BLaER1 treated with 17β-estradiol and CSF1 and Interleukin-3, amounts not matched to agents 10 nM and 100 nM (cell line): ENCODE results near the gene CDHR5.
A peak's percentile ranks its signal among the peaks of the same experiment; 100 is the strongest.

Source experiments
- H3K27ac ChIP-seq, 11 experiments: shearing (Covaris generic); formaldehyde crosslinking; 2 replicates each; pipeline ENCODE4 v1.8.1; 2022
- H3K27me3 ChIP-seq, 11 experiments: shearing (Covaris generic); formaldehyde crosslinking; 2 replicates each; pipeline ENCODE4 v1.8.1; 2022
- H3K36me3 ChIP-seq, 11 experiments: shearing (Covaris generic); formaldehyde crosslinking; 2 replicates each; pipeline ENCODE4 v1.8.1; 2022
- H3K4me1 ChIP-seq, 10 experiments: shearing (Covaris generic); formaldehyde crosslinking; 2 replicates each; pipeline ENCODE4 v1.8.1; 2022
- H3K4me2 ChIP-seq, 11 experiments: shearing (Covaris generic); formaldehyde crosslinking; 2 replicates each; pipeline ENCODE4 v1.8.1; 2022
- H3K4me3 ChIP-seq, 10 experiments: shearing (Covaris generic); formaldehyde crosslinking; 2 replicates each; pipeline ENCODE4 v1.8.1; 2022
- H3K9ac ChIP-seq, 11 experiments: shearing (Covaris generic); formaldehyde crosslinking; 2 replicates each; pipeline ENCODE4 v1.8.1; 2022
- H3K9me3 ChIP-seq, 11 experiments: shearing (Covaris generic); formaldehyde crosslinking; replicated peaks in 1 of 11; 2 replicates each; pipeline ENCODE4 v1.8.1; 2022
- H4K20me1 ChIP-seq, 11 experiments: shearing (Covaris generic); formaldehyde crosslinking; 2 replicates each; pipeline ENCODE4 v1.8.1; 2022
- Cebpa-rat ChIP-seq, 11 experiments: shearing (Covaris generic); IDR thresholded peaks; 2 replicates each; pipeline ENCODE4 v1.8.1; 2022

Gene CDHR5

GRCh38 chr11:597166-597725 is 27.5 kb downstream of the CDHR5 start:
- Histone ChIP-seq H3K4me2 (no peak overlapping the region), H4K20me1 (peaks cover 60 to 99% (median 93%) of the 10 kb centered on the region in 11 experiments; a peak in 21 of 22 replicates), H3K9ac (no peak overlapping the region), H3K4me1 (no peaks in the 10 kb centered on the region), H3K4me3 (no peak overlapping the region), H3K36me3 (peaks cover 96 to 100% (median 98%) of the 10 kb centered on the region in 11 experiments), H3K27me3 (no peaks in the 10 kb centered on the region), H3K9me3 (no peaks in the 10 kb centered on the region), H3K27ac (no peak overlapping the region)
- no peak for TF ChIP-seq Cebpa-rat (IDR thresholded peaks at IDR 0.05)

- Histone ChIP-seq H3K4me1 (no peaks in the 10 kb centered on the region), H3K4me3 (no peak overlapping the region), H4K20me1 (peaks cover 56 to 99% (median 90%) of the 10 kb centered on the region in 11 experiments; a peak in 21 of 22 replicates), H3K27me3 (no peaks in the 10 kb centered on the region), H3K27ac (0 out of 22 replicates have a peak overlapping the region, but pooled peaks of 1 of the 11 experiments have one; percentile 6), H3K9me3 (no peaks in the 10 kb centered on the region), H3K36me3 (peaks cover 95 to 100% (median 97%) of the 10 kb centered on the region in 11 experiments), H3K4me2 (no peak overlapping the region), H3K9ac (no peak overlapping the region; a peak in 1 of 22 replicates)
- TF ChIP-seq Cebpa-rat (IDR thresholded peaks at IDR 0.05), result no peak
Measured at GRCh38 chr11:596374-596773, 28.4 kb downstream of the CDHR5 start.

- H3K9ac ChIP-seq, result peak overlapping the region in 4 of 11 experiments; percentile 9 to 40 (median 20); a peak in 1 of 22 replicates
- peaks cover 66 to 100% (median 94%) of the 10 kb centered on the region in 11 experiments; a peak in 21 of 22 replicates for H4K20me1 ChIP-seq
- no peak for TF ChIP-seq Cebpa-rat (IDR thresholded peaks at IDR 0.05)
- peaks cover 96 to 100% (median 97%) of the 10 kb centered on the region in 11 experiments for H3K36me3 ChIP-seq
- H3K4me1 ChIP-seq, result no peaks in the 10 kb centered on the region
- no peak overlapping the region for H3K27ac ChIP-seq
- H3K27me3 ChIP-seq, result no peaks in the 10 kb centered on the region
- H3K4me3 ChIP-seq, result no peak overlapping the region
- no peak overlapping the region for H3K4me2 ChIP-seq
- no peaks in the 10 kb centered on the region for H3K9me3 ChIP-seq
Measured at GRCh38 chr11:595400-595799, 29.4 kb downstream of the CDHR5 start.

GRCh38 chr11:593347-593746 is 31.4 kb downstream of the CDHR5 start:
- Histone ChIP-seq H3K9ac (no peak overlapping the region), H3K4me3 (no peak overlapping the region), H3K27me3 (no peaks in the 10 kb centered on the region), H4K20me1 (peaks cover 72 to 100% (median 94%) of the 10 kb centered on the region in 11 experiments), H3K36me3 (peaks cover 96 to 100% (median 97%) of the 10 kb centered on the region in 11 experiments), H3K4me1 (peaks cover 0 to 7% (median 0%) of the 10 kb centered on the region in 10 experiments; a peak in 7 of 20 replicates), H3K4me2 (no peak overlapping the region), H3K27ac (no peak overlapping the region), H3K9me3 (no peaks in the 10 kb centered on the region)
- no peak for TF ChIP-seq Cebpa-rat (IDR thresholded peaks at IDR 0.05)

GRCh38 chr11:592918-593317 is 31.8 kb downstream of the CDHR5 start:
- Histone ChIP-seq H3K4me3 (no peak overlapping the region), H3K9ac (no peak overlapping the region), H3K9me3 (no peaks in the 10 kb centered on the region), H3K27me3 (no peaks in the 10 kb centered on the region), H3K36me3 (peaks cover 95 to 100% (median 97%) of the 10 kb centered on the region in 11 experiments), H3K27ac (no peak overlapping the region), H3K4me2 (no peak overlapping the region), H3K4me1 (peaks cover 0 to 11% (median 2%) of the 10 kb centered on the region in 10 experiments; a peak in 11 of 20 replicates), H4K20me1 (peaks cover 69 to 100% (median 94%) of the 10 kb centered on the region in 11 experiments)
- TF ChIP-seq Cebpa-rat (IDR thresholded peaks at IDR 0.05), result no peak

GRCh38 chr11:592501-592900 is 32.3 kb downstream of the CDHR5 start:
- no peaks in the 10 kb centered on the region for H3K27me3 ChIP-seq
- peaks cover 70 to 100% (median 95%) of the 10 kb centered on the region in 11 experiments for H4K20me1 ChIP-seq
- no peak overlapping the region for H3K4me2 ChIP-seq
- no peak overlapping the region for H3K27ac ChIP-seq
- H3K4me1 ChIP-seq, result peaks cover 0 to 15% (median 4%) of the 10 kb centered on the region in 10 experiments; a peak in 11 of 20 replicates
- no peak overlapping the region for H3K9ac ChIP-seq
- no peak for TF ChIP-seq Cebpa-rat (IDR thresholded peaks at IDR 0.05)
- no peak overlapping the region for H3K4me3 ChIP-seq
- H3K36me3 ChIP-seq, result peaks cover 94 to 100% (median 97%) of the 10 kb centered on the region in 11 experiments
- no peaks in the 10 kb centered on the region for H3K9me3 ChIP-seq

- no peak overlapping the region for H3K4me2 ChIP-seq
- H3K9ac ChIP-seq, result no peak overlapping the region; a peak in 1 of 22 replicates
- no peak overlapping the region for H3K27ac ChIP-seq
- peaks cover 95 to 100% (median 99%) of the 10 kb centered on the region in 11 experiments for H3K36me3 ChIP-seq
- H3K4me3 ChIP-seq, result no peak overlapping the region
- peaks cover 72 to 100% (median 97%) of the 10 kb centered on the region in 11 experiments for H4K20me1 ChIP-seq
- TF ChIP-seq Cebpa-rat (IDR thresholded peaks at IDR 0.05), result no peak
- H3K27me3 ChIP-seq, result no peaks in the 10 kb centered on the region
- peaks cover 0 to 30% (median 7%) of the 10 kb centered on the region in 10 experiments; a peak in 11 of 20 replicates for H3K4me1 ChIP-seq
- H3K9me3 ChIP-seq, result no peaks in the 10 kb centered on the region
Measured at GRCh38 chr11:590997-591396, 33.8 kb downstream of the CDHR5 start.

GRCh38 chr11:589798-590197 is 35.0 kb downstream of the CDHR5 start:
- Histone ChIP-seq H4K20me1 (peaks cover 69 to 100% (median 96%) of the 10 kb centered on the region in 11 experiments), H3K36me3 (peaks cover 88 to 100% (median 96%) of the 10 kb centered on the region in 11 experiments), H3K9ac (no peak overlapping the region), H3K4me2 (no peak overlapping the region), H3K4me3 (no peak overlapping the region), H3K4me1 (peaks cover 0 to 32% (median 7%) of the 10 kb centered on the region in 10 experiments; a peak in 11 of 20 replicates), H3K27me3 (no peaks in the 10 kb centered on the region), H3K9me3 (no peaks in the 10 kb centered on the region), H3K27ac (no peak overlapping the region)
- no peak for TF ChIP-seq Cebpa-rat (IDR thresholded peaks at IDR 0.05)

GRCh38 chr11:587978-588380 is 36.8 kb downstream of the CDHR5 start:
- peak overlapping the region in 4 of 11 experiments; percentile 2 to 51 (median 30); a peak in 6 of 22 replicates for H3K9ac ChIP-seq
- peaks cover 0 to 32% (median 7%) of the 10 kb centered on the region in 10 experiments; a peak in 11 of 20 replicates for H3K4me1 ChIP-seq
- peak overlapping the region in 5 of 11 experiments; percentile 28 to 60 (median 50); a peak in 9 of 22 replicates for H3K4me2 ChIP-seq
- H3K4me3 ChIP-seq, result no peak overlapping the region
- no peaks in the 10 kb centered on the region for H3K9me3 ChIP-seq
- peaks cover 74 to 100% (median 96%) of the 10 kb centered on the region in 11 experiments for H4K20me1 ChIP-seq
- peak overlapping the region in 4 of 11 experiments; percentile 18 to 65 (median 58); a peak in 7 of 22 replicates for H3K27ac ChIP-seq
- peaks cover 88 to 100% (median 96%) of the 10 kb centered on the region in 11 experiments for H3K36me3 ChIP-seq
- no peak for TF ChIP-seq Cebpa-rat (IDR thresholded peaks at IDR 0.05)
- H3K27me3 ChIP-seq, result no peaks in the 10 kb centered on the region
